ENCODE measurements around the gene COMMD7.
"Not testable (repeated sequence)": the region's sequence is repeated elsewhere in the genome, so short reads cannot be mapped to it uniquely, and the experiment has no call there.

The COMMD7 gene

DNA sequence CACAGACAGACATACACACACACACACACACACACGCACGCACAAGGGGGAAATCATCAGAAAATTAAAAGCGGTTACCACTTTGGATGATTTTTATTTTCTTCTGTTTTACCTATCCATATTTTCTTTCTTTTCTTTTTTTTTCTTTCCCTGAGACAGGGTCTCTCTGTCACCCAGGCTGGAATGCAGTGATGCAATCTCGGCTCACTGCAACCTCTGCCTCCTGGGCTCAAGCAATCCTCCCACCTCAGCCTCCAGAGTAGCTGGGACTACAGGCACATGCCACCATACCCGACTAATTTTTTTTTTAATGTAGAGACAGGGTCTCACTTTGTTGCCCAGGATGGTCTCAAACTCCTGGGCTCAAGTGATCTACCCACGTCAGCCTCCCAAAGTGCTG, 14.8 kb downstream of the COMMD7 start:
- not testable (repeated sequence) for DNase-seq

- DNase-seq = no peak
Measured at GRCh38 chr20:32727683-32728082, 15.6 kb downstream of the COMMD7 start.

DNA sequence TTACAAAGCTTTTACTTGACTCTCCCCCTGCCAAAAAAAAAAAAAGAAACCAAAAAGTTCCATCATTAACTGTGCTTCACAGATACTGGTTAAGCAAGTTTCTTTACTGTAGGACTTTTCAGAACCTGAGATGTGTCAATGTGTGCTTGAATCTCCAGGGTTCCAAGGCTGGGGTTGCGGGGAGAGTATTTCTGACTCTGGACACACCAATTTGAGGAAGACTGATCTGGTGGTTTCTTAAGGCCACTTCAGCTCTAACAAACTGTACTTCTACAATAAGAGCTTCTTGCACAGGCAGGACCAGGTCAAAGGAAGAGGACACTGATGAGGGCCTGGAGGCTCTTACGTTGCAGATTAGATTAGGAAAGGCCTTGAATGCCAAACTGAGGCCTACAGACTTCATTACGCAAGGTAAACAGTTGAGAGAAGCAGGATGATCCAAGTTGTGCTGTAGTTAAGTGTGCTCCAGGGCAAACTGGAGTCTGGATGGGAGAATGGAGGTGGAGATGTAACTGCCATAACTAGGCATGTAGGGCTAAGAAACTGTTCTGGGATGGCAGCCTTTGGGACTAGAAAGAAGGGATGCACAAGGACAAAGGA, 24.4 kb downstream of the COMMD7 start:
- no peak for DNase-seq

DNA sequence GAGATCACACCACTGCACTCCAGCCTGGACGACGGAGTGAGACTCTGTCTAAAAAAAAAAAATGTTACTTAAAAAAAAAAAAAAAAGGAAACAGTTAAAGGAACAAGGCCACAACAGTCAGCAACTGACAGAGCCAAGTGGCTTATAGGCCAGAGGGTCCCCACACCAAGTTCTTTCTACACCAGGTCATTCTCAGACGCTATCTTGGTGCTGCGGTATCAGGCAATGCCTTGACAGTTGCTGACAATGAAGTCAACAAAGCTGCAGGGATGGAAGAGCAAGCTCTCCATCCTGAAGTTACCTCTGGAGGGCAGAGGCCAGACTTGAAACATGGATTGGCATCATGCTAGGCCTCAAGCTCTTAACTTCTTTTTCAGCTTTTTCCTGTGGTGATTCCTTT, 31.9 kb downstream of the COMMD7 start:
- no peak for DNase-seq

GRCh38 chr20:32709632-32710121, 33.6 kb downstream of the COMMD7 start:
- DNase-seq = peak; percentile 59

GRCh38 chr20:32709029-32709631, 34.1 kb downstream of the COMMD7 start:
- DNase-seq = not testable (repeated sequence)

DNA sequence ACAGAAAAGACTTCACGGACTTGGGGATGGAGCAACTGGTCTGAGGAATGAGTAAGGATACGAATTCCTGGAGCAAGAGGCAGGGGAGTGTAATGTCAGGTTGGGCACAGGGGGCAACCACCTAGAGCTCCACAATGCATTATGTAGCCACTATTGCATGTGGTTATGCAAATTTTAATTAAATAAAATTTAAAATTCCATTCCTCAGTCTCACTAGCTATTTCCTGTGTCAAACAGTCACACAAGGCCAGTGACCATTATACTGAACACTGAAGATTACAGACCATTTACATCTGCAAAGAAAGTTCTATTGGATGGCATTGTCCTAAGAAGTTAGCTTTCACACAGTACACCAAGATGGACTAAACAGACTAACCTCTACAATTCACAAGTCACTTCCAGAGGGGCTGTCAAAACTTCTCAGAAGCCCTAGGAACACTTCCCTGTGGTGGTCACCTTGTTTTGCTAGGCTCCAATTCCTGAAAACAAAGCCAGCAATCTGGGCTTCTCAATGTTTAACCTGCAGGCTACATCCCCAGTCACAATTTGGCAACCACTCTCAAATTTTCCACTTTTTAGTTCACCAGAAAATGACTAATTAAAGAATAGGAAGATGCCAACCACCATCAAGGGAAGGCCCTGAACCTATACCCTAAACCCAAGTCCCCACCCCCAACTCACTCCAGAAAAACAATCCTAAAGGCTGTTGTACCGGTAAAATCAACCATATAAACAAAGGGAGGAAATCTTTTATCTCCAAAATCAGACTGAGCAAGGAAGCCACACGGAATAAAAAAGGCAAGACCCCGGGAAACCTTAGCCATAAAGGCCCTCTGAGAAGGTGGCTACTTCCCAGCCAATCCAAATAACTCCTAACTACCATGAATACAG, 35.3 kb downstream of the COMMD7 start:
- no peak for DNase-seq

DNA sequence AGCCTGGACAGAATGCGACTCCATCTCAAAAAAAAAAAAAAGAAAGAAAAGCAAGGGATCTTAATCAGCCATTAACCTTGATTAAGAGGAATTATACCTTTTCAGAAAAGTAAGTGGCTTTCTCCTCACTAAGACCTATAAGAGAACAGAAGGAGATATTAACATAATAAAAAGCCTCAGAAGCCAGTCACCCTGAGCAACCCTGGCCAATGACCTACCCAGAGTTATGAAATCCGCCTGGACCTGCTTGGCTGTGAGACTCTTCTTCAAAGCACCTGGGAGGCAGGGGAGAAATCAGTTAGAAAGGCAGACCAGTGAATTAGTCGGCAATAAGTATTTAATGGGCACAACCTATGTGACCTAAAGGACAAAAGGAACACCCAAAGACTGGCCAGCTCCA, 36.8 kb downstream of the COMMD7 start:
- DNase-seq = no peak

GRCh38 chr20:32702706-32703425, 40.4 kb downstream of the COMMD7 start:
- peak; percentile 20 for DNase-seq

GRCh38 chr20:32697608-32698007, 45.7 kb downstream of the COMMD7 start:
- no peak for DNase-seq

DNA sequence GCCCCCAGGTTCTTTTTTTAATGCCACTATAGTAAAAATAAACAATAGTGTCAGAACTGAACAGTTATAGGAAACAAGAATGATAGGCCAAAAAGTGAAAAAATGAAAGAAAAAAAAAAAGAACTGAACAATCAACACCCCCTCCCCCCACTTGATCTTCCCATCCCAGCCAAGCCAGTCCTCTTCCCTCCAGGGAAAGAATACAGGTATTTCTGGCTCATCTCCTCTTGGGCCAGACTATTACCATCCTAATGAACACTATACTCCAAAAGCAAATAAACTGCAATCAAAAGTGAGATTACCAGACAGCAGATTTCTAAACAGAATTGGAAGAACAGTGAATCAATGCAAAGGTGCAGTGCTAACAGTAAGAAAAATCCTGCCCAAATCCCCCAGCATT, 48.2 kb downstream of the COMMD7 start:
- DNase-seq = no peak

GRCh38 chr20:32688966-32689365, 54.3 kb downstream of the COMMD7 start:
- DNase-seq = not testable (repeated sequence)

DNA sequence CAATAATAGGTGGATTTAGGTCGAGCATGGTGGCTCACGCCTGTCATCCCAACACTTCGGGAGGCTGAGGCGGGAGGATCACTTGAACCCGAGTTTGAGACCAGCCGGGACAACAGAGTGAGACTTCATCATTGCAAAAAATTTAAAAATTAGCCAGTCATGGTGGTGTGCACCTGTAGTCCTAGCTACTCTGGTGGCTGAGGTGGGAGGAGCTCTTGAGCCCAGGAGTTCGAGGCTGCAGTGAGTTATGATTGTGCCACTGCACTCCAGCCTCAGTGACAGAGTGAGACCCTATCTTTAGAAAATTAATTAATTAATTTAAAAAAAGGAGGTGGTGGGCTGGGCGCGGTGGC, 56.1 kb downstream of the COMMD7 start:
- no peak for DNase-seq

DNA sequence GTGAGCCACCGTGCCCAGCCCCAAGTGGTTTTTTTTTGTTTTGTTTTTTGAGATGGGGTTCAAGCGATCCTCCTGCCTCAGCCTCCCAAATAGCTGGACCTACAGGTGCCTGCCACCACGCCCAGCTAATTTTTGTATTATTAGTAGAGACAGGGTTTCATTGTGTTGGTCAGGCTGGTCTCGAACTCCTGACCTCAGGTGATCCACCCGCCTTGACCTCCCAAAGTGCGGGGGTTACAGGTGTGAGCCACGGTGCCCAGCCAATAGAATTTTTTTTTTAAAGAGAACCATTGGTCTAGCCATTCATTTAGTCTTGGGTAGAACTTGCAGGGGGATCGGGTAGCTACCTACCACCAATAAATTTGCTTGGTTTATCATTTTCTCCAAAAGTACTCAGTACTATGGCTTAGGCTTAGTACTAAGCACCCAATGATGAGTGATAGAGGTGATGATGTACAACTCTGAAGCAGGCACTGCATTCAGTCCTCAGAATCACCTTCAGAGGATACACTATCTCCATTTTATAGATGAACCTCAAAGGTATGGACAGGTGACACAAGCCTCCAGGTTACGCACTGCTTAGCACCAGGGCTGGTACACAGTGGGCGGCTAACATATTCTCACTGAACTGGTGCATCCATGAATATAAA, 56.6 kb downstream of the COMMD7 start:
- no peak for DNase-seq

- no peak for DNase-seq
Measured at GRCh38 chr20:32685541-32686529, 57.4 kb downstream of the COMMD7 start.

DNA sequence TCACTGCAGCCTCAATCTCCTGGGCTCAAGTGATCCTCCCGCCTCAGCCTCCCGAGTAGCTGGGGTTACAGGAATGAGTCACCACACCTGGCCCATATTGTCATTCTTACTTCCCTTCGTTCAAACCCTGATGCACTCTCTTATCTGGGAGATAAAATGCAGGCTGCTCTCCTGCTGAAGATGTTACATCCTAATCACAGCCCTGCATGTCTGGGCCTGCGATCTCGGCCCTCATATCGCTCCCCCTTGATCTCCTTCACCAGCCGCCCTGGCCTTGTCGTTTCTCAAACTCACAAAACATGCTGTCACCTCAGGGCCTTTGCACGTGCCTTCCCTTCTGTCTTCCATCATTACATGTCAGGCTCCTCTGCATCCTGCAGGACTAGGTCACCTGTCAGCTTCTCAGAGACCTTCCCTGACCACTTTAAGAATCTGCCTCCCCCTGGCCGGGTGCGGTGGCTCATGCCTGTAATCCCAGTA, 60.7 kb downstream of the COMMD7 start:
- DNase-seq = no peak

DNA sequence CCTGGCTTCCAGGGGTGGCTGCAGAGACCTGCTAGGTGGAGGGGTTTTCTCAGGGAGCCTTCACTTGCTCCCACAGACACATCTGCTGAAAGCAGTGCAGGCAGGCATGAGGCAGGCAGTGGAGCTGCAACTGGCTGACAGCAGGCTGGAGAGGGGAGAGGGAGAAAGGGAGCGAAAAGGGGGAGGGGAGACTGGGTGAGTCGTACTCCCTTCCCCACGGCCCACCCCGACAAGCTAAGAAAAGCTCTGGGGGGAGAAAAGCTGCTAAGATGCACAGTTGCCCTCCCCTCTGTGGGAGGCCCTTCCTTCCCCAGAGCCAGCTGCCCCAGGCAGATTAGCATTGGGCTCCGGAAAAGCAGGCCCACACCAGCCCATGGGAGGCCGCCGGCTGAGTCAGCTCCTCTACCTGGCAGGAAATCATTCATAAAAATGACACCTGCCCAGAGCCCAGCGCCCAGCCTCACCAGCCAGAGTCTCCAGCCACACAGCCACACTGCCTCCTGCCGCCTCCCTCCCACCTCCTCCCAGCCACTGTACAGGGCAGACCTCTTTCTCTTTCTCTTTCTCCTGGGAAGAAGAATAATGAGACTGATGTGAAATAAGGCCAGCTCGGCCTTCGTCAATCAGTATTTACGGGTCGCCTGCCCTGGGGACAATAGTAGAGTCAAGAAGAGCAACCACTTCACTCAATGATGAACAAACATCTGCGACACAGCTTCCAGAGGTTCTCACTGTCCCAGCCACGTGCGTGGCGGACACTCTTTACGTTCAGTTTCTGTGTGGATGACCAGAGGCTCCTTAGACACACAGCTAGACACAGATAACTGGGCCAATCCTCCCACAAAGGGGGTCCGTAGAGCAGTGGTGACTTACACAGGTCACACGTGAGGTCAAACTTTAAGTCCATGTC, 61.8 kb downstream of the COMMD7 start:
- peak; percentile 75 for DNase-seq

DNA sequence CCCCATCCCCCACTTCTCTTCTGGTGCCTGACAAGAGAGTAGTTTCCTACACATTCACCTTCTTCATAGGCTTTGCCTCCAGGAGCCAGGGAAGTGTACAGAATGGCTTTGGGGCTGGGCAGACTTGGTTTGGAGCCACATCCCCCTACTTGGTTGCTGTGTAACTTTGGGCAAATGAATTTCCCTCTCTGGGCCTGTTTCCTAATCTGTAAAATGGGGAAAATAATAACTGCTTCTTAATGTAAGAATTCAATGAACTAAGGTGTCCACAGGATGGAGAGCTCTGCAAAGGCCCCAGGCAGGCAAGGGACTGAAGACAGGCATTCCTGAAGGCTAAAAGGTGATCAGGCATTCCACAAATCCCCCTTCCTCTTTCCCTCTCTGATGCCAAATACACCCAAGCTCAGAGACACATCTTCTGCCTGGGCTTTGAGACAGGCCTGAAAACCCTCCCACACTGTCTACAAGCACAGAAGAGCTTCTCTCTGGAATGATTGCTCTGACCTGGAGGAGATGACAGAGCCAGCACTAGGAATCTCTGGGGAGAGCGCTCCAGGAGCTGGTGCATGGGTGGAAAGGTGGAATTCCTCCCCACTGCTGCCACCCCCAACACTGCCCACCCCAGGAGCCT, 62.6 kb downstream of the COMMD7 start:
- DNase-seq = no peak

GRCh38 chr20:32678948-32679347, 64.3 kb downstream of the COMMD7 start:
- DNase-seq = no peak

Measured in SHP77 treated with DMSO at 0.1 percent for 48 hours (cell line).